DND-41 (cell line): ENCODE results near the gene OR6C2.

Experiments used
- ATAC-seq: fragments of 200-7000 bp; cut with Tn5 transposase; 3 replicates; pipeline ENCODE4 v1.9.1; 2021; ENCODE audit warnings: low read depth; ENCODE audit not compliant: insufficient read depth
- DNase-seq: peaks from one replicate; pipeline ENCODE4 v3.0.0-alpha.2; 2020
- H2AFZ ChIP-seq: 2 replicates; pipeline ENCODE4 v1.6.0; 2012; ENCODE audit warnings: low read depth, low read length
- H3K27ac ChIP-seq: 2 replicates; pipeline ENCODE4 v1.5.1; 2012; ENCODE audit warnings: low read length, inconsistent platforms
- H3K27me3 ChIP-seq: fragments of 200-600 bp; sonication (generic); 2 replicates; pipeline ENCODE4 v1.6.0; 2012; ENCODE audit warnings: low read length, mild to moderate bottlenecking, inconsistent platforms; ENCODE audit not compliant: insufficient read depth, poor library complexity
- H3K36me3 ChIP-seq: 2 replicates; pipeline ENCODE4 v1.5.1; 2012; ENCODE audit warnings: low read length, inconsistent platforms; ENCODE audit not compliant: insufficient read depth
- H3K4me1 ChIP-seq: 2 replicates; pipeline ENCODE4 v1.5.1; 2012; ENCODE audit warnings: mild to moderate bottlenecking, low read length; ENCODE audit not compliant: insufficient read depth
- H3K4me2 ChIP-seq: 2 replicates; pipeline ENCODE4 v1.6.0; 2012; ENCODE audit warnings: mild to moderate bottlenecking, moderate library complexity, low read length, inconsistent platforms; ENCODE audit not compliant: insufficient read depth
- H3K4me3 ChIP-seq, 2 experiments: fragments of 200-600 bp in 1 of 2; shearing (Covaris generic) in 1 of 2; 2 replicates each; pipeline ENCODE4 v1.5.1; 2012 to 2016; ENCODE audit warnings: inconsistent platforms in 2 of 2, low read length in 2 of 2, mild to moderate bottlenecking in 2 of 2, low read depth in 1 of 2, moderate library complexity in 1 of 2
- H3K79me2 ChIP-seq: 2 replicates; pipeline ENCODE4 v1.6.0; 2012; ENCODE audit warnings: low read length, inconsistent platforms; ENCODE audit not compliant: insufficient read depth
- H3K9ac ChIP-seq: 2 replicates; pipeline ENCODE4 v1.6.0; 2012; ENCODE audit warnings: low read depth, mild to moderate bottlenecking, inconsistent platforms, low read length, moderate library complexity
- H3K9me3 ChIP-seq: 2 replicates; pipeline ENCODE4 v1.5.1; 2012; ENCODE audit warnings: low read length, moderate library complexity, mild to moderate bottlenecking, inconsistent platforms; ENCODE audit not compliant: insufficient read depth, severe bottlenecking
- H4K20me1 ChIP-seq: 2 replicates; pipeline ENCODE4 v1.6.0; 2012; ENCODE audit warnings: low read length; ENCODE audit not compliant: insufficient read depth
- CTCF ChIP-seq: IDR thresholded peaks from 2 replicates; pipeline ENCODE4 v1.5.1; 2012; ENCODE audit warnings: borderline replicate concordance, low read length, moderate library complexity, mild to moderate bottlenecking; ENCODE audit not compliant: poor library complexity, severe bottlenecking; ENCODE audit errors: extremely low read depth
- EZH2 ChIP-seq: IDR thresholded peaks from 3 replicates; pipeline ENCODE4 v1.6.1; 2012; ENCODE audit warnings: borderline replicate concordance, low read depth, mild to moderate bottlenecking, moderate library complexity, low read length, inconsistent platforms; ENCODE audit not compliant: severe bottlenecking

The OR6C2 gene

GRCh38 chr12:55443776-55444175 is at the start of gene OR6C2:
Gene OR6C2, plus strand, starts transcription at chr12:55444076. Its CDS starts 8,138 bp downstream, at chr12:55452214.
- H2AFZ ChIP-seq = no peak within 1 kb of the TSS
- no peaks in the 10 kb centered on the region for H4K20me1 ChIP-seq
- H3K27me3 ChIP-seq = peaks cover 3% of the 10 kb centered on the region
- no peak within 1 kb of the TSS for H3K4me3 ChIP-seq
- H3K27ac ChIP-seq = no peak within 1 kb of the TSS
- DNase-seq = no peak
- H3K4me1 ChIP-seq = no peaks in the 10 kb centered on the region
- no peaks in the 10 kb centered on the region for H3K36me3 ChIP-seq
- no peaks in the 10 kb centered on the region for H3K79me2 ChIP-seq
- H3K4me2 ChIP-seq = no peak within 1 kb of the TSS
- no peak for ATAC-seq
- no peaks in the 10 kb centered on the region for H3K9me3 ChIP-seq
- H3K9ac ChIP-seq = no peak within 1 kb of the TSS
- TF ChIP-seq EZH2 (no peak), CTCF (no peak)

GRCh38 chr12:55396326-55396725 is 47.5 kb upstream of the OR6C2 start:
- Histone ChIP-seq H3K4me1 (no peaks in the 10 kb centered on the region), H4K20me1 (no peaks in the 10 kb centered on the region), H3K4me2 (no peak overlapping the region), H3K27ac (no peak overlapping the region), H3K36me3 (no peaks in the 10 kb centered on the region), H2AFZ (no peak overlapping the region), H3K9me3 (no peaks in the 10 kb centered on the region), H3K4me3 (no peak overlapping the region), H3K27me3 (peaks cover 3% of the 10 kb centered on the region), H3K9ac (no peak overlapping the region), H3K79me2 (no peaks in the 10 kb centered on the region)
- ATAC-seq (no peak), DNase-seq (no peak)
- TF ChIP-seq CTCF (no peak), EZH2 (no peak)

- H3K9ac ChIP-seq = no peak within 1 kb of the TSS
Observed at GRCh38 chr12:55400229-55400628, 43.6 kb upstream of the OR6C2 start, which contains the start of gene OR6C65. Gene OR6C65, plus strand, starts transcription at chr12:55400529. Its CDS starts 0 bp downstream, at chr12:55400529.

More at GRCh38 chr12:55400229-55400628, 43.6 kb upstream of the OR6C2 start, which contains the start of gene OR6C65:
- Histone ChIP-seq H3K79me2 (no peaks in the 10 kb centered on the region), H3K4me2 (no peak within 1 kb of the TSS), H2AFZ (no peak within 1 kb of the TSS), H4K20me1 (no peaks in the 10 kb centered on the region), H3K36me3 (no peaks in the 10 kb centered on the region), H3K4me3 (no peak within 1 kb of the TSS), H3K27ac (no peak within 1 kb of the TSS), H3K27me3 (peaks cover 7% of the 10 kb centered on the region), H3K4me1 (no peaks in the 10 kb centered on the region), H3K9me3 (no peaks in the 10 kb centered on the region)
- DNase-seq (no peak), ATAC-seq (no peak)
- no peak for TF ChIP-seq CTCF
- TF ChIP-seq EZH2 = no peak
